ENCODE data around the gene PALD1. TPM values are rescaled to one million over a fixed set of nuclear protein-coding genes. Genes with fewer than 3 reads are reported as not detected.

The PALD1 gene
- total RNA-seq, 4 donors from 2014 or later: 1.4 to 5.2 (median 4.0) TPM

DNA sequence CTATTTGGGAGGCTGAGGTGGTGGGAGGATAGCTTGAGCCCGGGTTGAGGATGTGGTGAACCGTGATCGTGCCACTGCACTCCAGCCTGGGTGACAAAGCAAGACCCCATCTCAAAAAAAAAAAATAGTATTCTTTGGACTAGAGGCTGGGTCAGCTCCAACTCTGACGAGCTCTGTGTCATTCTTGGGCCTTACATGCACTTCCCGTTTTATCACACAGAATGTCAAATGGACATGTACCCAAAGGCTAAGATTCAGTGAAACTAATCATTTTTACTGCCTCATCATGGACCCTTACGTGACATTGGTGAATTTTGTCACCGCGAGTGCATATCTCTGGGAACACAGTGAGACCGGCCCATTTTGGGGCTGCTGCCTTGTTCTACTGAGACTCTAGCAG lies 27.3 kb downstream of the PALD1 start:
- Histone ChIP-seq H3K4me1 (peaks cover 18 to 35% (median 19%) of the 10 kb centered on the region in 4 donors), H3K27ac (no peak overlapping the region), H3K9me3 (no peaks in the 10 kb centered on the region), H3K27me3 (no peaks in the 10 kb centered on the region), H3K4me3 (no peak overlapping the region), H3K36me3 (no peaks in the 10 kb centered on the region)
- DNase-seq: no peak
- TF ChIP-seq, protein P1, sequence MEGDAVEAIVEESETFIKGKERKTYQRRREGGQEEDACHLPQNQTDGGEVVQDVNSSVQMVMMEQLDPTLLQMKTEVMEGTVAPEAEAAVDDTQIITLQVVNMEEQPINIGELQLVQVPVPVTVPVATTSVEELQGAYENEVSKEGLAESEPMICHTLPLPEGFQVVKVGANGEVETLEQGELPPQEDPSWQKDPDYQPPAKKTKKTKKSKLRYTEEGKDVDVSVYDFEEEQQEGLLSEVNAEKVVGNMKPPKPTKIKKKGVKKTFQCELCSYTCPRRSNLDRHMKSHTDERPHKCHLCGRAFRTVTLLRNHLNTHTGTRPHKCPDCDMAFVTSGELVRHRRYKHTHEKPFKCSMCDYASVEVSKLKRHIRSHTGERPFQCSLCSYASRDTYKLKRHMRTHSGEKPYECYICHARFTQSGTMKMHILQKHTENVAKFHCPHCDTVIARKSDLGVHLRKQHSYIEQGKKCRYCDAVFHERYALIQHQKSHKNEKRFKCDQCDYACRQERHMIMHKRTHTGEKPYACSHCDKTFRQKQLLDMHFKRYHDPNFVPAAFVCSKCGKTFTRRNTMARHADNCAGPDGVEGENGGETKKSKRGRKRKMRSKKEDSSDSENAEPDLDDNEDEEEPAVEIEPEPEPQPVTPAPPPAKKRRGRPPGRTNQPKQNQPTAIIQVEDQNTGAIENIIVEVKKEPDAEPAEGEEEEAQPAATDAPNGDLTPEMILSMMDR (IDR thresholded peaks at IDR 0.05): no peak
- no peak for TF ChIP-seq POLR2AphosphoS5 (IDR thresholded peaks at IDR 0.05)
- 88 to 97% methylated on average over 9 of the region's 9 CpGs for WGBS, 2 donors (ENCODE audit: low coverage in 1 of 2)
- intact Hi-C loops (cut with DNase I; ENCODE audit: low total_unique reads): no loop called here
- in situ Hi-C loops (cut with MboI; ENCODE audit: low pct_ligation_motif_present in 1 of 4, low pct_unique_long_range_greater_than_20kb in 1 of 4, low sequenced_read_pairs in 3 of 4): no loop called here

DNA sequence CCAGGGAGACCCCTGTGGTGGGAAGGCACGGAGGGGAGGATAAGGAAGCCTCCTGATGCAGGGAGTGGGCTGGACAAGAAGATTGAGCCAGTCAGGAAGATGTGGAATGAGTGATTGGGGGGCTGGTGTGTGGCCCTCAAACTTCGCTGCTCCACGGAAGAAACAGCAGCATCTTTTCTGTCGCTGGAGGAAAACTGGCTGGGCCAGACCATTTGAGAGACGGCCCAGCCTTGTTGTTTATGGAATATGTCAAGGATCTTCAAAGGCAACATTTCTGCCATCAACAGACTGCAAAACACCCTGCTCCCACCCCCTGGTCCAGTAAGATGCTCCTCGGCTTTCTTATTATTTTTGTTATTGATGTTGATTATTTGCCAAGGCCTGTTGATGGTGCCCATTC lies 29.4 kb downstream of the PALD1 start:
- intact Hi-C loops (cut with DNase I; ENCODE audit: low total_unique reads): no loop called here
- H3K4me3 ChIP-seq: no peak overlapping the region
- no peak for DNase-seq
- WGBS, 2 donors (ENCODE audit: low coverage in 1 of 2): 92 to 93% methylated on average over 3 to 6 of the region's 6 CpGs
- no peaks in the 10 kb centered on the region for H3K36me3 ChIP-seq
- H3K9me3 ChIP-seq: no peaks in the 10 kb centered on the region
- H3K27ac ChIP-seq: peak overlapping the region in 2 of 4 donors; percentile 43 to 62
- H3K4me1 ChIP-seq: peaks cover 18 to 44% (median 26%) of the 10 kb centered on the region in 4 donors
- TF ChIP-seq EP300 (IDR thresholded peaks at IDR 0.05; ENCODE audit: low read depth): no peak
- TF ChIP-seq POLR2AphosphoS5 (IDR thresholded peaks at IDR 0.05): no peak
- no peak for TF ChIP-seq POLR2A (IDR thresholded peaks at IDR 0.05)
- TF ChIP-seq, protein P1 (IDR thresholded peaks at IDR 0.05): no peak
- H3K27me3 ChIP-seq: no peaks in the 10 kb centered on the region
- in situ Hi-C loops (cut with MboI; ENCODE audit: low pct_ligation_motif_present in 1 of 4, low pct_unique_long_range_greater_than_20kb in 1 of 4, low sequenced_read_pairs in 3 of 4): no loop called here

DNA sequence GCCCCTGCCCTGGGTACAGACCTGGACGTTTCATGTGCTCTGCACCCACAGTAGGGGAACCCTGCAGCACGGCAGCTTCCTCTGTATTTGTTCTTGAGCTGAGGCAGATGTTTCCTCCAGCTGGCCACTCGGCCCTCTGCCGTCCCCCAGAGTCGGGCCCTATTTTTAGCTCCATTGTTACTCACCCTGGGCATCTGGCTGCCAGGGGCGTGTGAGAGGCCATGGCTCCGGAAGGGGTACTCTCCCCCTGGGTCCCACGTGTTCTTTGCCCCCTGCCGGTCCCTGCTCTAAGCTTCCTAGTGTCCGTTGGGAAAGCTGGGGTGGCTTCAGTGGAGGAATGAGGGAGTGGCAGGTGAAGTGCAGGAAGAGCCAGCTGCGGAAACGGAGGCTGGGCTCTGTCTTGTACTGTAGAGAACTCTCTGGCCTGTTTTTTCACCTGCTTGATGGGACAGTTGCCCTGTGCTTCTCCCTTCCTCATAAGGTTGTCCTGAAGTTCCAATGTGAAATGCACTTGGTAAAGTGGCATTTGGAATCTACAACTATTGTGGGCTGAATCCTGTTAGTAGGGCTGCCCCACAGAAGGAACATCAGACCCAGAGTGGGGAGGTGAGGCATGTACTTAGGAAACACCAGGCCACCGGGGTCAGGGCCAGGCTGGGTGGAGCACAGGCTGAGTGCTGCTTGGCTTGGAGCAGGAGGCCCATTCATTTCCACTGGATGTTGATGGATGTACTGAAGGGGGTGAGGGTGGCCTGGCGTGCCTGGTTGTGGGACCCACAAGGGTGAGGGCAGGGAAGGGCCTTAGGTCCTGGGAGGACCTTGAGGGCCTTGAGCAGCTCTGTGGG lies 30.6 kb downstream of the PALD1 start:
- in situ Hi-C loops (cut with MboI; ENCODE audit: low pct_ligation_motif_present in 1 of 4, low pct_unique_long_range_greater_than_20kb in 1 of 4, low sequenced_read_pairs in 3 of 4): no loop called here
- Histone ChIP-seq H3K27me3 (no peaks in the 10 kb centered on the region), H3K9me3 (no peaks in the 10 kb centered on the region), H3K4me3 (no peak overlapping the region), H3K36me3 (no peaks in the 10 kb centered on the region), H3K4me1 (peaks cover 18 to 44% (median 26%) of the 10 kb centered on the region in 4 donors), H3K27ac (peak overlapping the region; percentile 43 to 62 (median 49))
- intact Hi-C loops (cut with DNase I; ENCODE audit: low total_unique reads): no loop called here
- TF ChIP-seq POLR2A (IDR thresholded peaks at IDR 0.05) (no peak), POLR2AphosphoS5 (IDR thresholded peaks at IDR 0.05) (peak in 2 of 3 donors; percentile 25 to 29), EP300 (IDR thresholded peaks at IDR 0.05; ENCODE audit: low read depth) (no peak)
- TF ChIP-seq, protein P1 (IDR thresholded peaks at IDR 0.05): peak in 2 of 5 experiments; percentile 10 to 12
- WGBS, 2 donors (ENCODE audit: low coverage in 1 of 2): 20% methylated on average over 14 of the region's 14 CpGs; no CpG with 5 or more reads in 1 of the 2 donors
- DNase-seq: peak; percentile 50

DNA sequence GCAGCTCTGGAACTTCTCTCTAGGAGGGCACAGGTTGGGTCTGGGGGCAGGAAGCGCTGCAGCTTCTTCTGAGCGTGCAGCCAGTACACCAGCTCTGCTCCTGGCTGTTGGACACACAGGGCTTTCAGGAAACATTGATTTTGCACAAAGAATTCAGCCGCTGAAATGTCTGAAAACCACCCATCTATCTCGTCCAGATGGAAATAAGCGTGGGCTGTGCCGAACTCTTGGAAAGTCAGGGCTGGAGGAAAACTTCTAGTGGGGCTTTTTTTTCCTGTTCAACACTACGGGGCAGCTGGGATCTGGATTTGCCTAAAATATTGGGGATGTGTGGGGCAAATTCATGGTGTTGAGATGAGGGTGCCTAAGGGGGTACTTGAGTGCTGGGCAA lies 31.2 kb downstream of the PALD1 start:
- Histone ChIP-seq H3K4me3 (no peak overlapping the region), H3K9me3 (no peaks in the 10 kb centered on the region), H3K36me3 (no peaks in the 10 kb centered on the region), H3K4me1 (peaks cover 18 to 49% (median 26%) of the 10 kb centered on the region in 4 donors), H3K27ac (peak overlapping the region; percentile 43 to 62 (median 49)), H3K27me3 (no peaks in the 10 kb centered on the region)
- WGBS, 2 donors (ENCODE audit: low coverage in 1 of 2): 80 to 84% methylated on average over 1 to 7 of the region's 7 CpGs
- no peak for DNase-seq
- intact Hi-C loops (cut with DNase I; ENCODE audit: low total_unique reads): no loop called here
- in situ Hi-C loops (cut with MboI; ENCODE audit: low pct_ligation_motif_present in 1 of 4, low pct_unique_long_range_greater_than_20kb in 1 of 4, low sequenced_read_pairs in 3 of 4): no loop called here
- TF ChIP-seq POLR2A (IDR thresholded peaks at IDR 0.05) (no peak), EP300 (IDR thresholded peaks at IDR 0.05; ENCODE audit: low read depth) (no peak), POLR2AphosphoS5 (IDR thresholded peaks at IDR 0.05) (no peak)
- TF ChIP-seq, protein P1 (IDR thresholded peaks at IDR 0.05): no peak
